Stimulated activated CD8-positive, alpha-beta memory T cell treated with anti-CD3 and anti-CD28 coated beads, Interleukin-12 subunit alpha, Interleukin-12 subunit beta, amount 100 ng/mL, for 24 hours (primary cell): ENCODE measurements around the gene LGR4.
"Not testable (repeated sequence)": the region's sequence is repeated elsewhere in the genome, so short reads cannot be mapped to it uniquely, and the experiment has no call there.

Source experiments
- DNase-seq: peaks from one replicate; pipeline ENCODE4 v3.0.0-alpha.2; 2020; ENCODE audit errors: extremely low read depth

Gene LGR4, protein sequence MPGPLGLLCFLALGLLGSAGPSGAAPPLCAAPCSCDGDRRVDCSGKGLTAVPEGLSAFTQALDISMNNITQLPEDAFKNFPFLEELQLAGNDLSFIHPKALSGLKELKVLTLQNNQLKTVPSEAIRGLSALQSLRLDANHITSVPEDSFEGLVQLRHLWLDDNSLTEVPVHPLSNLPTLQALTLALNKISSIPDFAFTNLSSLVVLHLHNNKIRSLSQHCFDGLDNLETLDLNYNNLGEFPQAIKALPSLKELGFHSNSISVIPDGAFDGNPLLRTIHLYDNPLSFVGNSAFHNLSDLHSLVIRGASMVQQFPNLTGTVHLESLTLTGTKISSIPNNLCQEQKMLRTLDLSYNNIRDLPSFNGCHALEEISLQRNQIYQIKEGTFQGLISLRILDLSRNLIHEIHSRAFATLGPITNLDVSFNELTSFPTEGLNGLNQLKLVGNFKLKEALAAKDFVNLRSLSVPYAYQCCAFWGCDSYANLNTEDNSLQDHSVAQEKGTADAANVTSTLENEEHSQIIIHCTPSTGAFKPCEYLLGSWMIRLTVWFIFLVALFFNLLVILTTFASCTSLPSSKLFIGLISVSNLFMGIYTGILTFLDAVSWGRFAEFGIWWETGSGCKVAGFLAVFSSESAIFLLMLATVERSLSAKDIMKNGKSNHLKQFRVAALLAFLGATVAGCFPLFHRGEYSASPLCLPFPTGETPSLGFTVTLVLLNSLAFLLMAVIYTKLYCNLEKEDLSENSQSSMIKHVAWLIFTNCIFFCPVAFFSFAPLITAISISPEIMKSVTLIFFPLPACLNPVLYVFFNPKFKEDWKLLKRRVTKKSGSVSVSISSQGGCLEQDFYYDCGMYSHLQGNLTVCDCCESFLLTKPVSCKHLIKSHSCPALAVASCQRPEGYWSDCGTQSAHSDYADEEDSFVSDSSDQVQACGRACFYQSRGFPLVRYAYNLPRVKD

DNA sequence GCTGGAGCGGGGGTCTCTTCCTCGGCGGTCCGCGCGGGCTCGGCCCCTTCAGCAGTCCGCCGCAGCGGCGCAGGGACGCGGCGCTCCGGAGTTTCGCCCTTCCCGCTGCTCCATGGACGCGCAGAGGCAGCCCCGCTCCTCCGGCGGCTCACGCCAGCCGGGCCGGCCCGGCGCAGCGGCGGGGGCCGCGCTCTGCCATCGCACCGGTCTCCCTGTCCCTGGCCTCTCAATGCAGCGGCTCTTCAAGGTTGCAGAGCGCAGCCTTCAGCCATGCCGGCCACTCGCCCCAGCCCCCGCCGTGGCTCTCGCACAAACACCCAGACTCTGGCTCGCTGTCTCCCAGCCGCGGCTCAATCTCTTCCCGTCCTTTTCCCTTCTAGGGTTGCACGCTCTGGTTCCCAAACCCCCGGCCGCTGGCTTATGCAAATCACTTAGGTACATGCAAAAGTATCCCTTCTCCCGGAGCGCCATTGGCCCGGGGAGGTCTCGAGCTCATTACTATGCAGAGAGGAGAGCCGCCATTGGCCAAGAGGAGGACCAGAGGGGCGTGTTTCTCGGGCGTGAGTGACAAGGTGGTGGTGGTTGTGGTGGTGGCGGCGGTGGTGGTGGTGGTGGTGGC, at the start of gene LGR4:
Gene LGR4 (minus strand): TSS at position 393 of the 619 bp plus-strand sequence. CDS start 488 bp downstream, outside the sequence.
- peak; percentile 17 for DNase-seq

DNA sequence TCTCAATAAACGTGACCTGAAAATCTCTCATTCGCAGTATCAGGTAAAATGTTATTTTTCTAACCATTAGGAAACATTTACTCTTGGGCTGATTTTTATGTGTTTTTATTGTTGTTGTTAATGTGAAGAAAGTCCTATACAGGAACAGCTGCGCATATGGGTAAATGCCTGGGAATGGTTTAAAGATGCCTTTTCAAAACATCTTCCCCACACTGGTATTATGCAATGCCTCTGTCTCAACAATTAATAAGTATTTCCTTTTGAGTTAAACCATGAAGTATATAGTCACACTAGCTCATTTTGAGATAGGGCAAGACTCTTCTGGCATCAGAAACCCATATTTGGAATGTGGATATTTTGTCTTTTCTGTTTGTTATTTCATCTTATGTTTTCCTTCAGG, 47.6 kb upstream of the LGR4 start:
- no peak for DNase-seq

- no peak for DNase-seq
Observed at GRCh38 chr11:27518518-27518917, 45.9 kb upstream of the LGR4 start.

GRCh38 chr11:27517490-27517889, 44.9 kb upstream of the LGR4 start:
- not testable (repeated sequence) for DNase-seq

GRCh38 chr11:27514558-27514957, 42.0 kb upstream of the LGR4 start:
- no peak for DNase-seq

DNA sequence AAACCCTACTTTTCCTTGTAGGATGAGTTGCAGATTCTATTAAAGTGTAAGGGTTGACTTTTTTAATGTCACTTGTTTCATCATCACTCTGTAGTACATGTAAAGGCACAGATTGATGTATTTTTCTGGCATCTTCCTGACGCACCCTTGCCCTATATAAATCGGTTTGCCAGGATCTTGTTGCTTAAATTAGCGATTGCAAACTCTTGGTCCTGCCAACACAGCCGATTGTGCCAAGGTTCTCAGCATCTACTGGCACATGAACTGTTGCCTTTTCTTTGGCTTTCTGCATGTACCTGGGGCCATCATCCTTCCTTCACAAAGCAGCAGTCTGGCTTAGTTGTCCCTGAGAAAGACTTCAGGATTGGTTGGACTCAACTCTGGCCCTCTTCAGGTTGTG, 41.5 kb upstream of the LGR4 start:
- no peak for DNase-seq

- no peak for DNase-seq
Observed at GRCh38 chr11:27513389-27513788, 40.8 kb upstream of the LGR4 start.

DNA sequence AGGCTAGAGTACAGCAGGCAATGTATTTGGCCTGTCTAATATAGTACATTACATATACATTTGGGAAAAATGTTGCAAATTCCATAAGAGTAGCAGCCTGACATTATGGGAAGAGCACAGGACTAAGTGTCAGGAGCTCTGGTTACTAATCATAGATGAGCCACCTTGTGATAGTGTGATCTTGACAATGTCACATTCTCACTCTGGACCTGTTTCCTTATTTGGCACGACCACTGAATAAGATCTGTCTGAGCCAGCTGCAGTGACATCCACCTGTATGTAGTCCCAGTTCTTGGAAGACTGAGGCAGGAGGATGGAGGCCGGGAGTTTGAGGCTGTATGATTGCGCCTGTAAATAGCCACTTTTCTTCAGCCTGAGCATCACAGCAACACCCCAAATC, 39.6 kb upstream of the LGR4 start:
- no peak for DNase-seq

DNA sequence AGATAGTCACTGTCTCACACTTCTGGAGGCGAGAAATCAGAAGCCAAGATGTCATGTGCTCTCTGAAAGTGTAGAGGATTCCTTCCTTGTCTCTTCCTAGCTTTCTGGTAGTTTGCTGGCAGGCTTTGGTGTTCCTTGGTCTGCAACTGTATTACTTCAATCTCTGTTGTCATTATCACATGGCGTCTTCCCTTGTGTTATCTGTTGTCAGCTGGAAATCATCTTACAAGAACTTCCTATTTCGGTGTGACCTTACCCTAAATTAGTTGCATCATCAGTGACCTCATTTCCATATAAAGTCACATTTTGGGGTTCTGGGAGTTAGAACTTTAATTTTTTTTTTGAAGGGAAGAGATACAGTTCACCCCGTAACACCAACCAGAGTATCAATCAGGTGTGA, 37.3 kb upstream of the LGR4 start:
- DNase-seq = no peak

- no peak for DNase-seq
Observed at GRCh38 chr11:27507557-27508322, 35.1 kb upstream of the LGR4 start.

- peak; percentile 91 for DNase-seq
Observed at GRCh38 chr11:27506200-27507182, 33.9 kb upstream of the LGR4 start, which contains the start of gene LIN7C. Gene LIN7C (minus strand): TSS chr11:27506769. CDS start chr11:27506752, 17 bp downstream.

- no peak for DNase-seq
Observed at GRCh38 chr11:27505781-27506180, 33.2 kb upstream of the LGR4 start.

DNA sequence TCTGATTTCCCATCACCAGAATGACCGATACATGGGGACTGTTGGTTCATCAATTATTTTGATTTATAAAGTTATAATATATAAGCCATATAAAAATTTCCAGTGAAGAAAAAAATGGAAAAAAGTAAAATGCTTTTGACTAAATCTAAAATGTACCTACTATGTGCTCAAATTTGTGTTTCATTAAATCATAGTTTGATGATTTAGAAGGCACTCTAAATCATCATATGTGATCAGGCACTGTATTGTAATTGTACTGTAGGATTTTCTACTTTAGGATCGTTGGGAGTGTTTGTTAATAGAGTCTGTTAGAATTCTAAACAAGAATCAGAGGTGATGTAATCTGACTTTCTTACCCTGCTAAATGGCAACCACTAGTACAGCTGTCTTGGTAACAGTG, 31.6 kb upstream of the LGR4 start:
- DNase-seq = no peak

DNA sequence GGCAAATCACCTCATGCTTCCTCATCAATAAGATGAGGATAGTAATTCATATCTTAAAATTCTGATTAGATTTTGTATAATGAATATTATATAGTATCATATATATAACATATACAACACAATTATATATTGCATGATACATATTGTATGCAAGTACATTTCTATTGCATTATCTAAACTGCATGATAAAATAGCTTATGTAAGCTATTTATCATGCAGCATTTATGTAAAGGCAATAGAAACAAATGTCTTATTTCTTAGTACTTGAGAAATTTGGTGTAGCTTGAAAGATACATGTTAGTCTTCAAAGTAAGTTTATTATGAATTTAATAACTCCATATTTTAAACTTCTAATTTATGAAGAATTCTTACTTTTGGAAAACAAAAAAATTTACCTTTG, 28.5 kb upstream of the LGR4 start:
- no peak for DNase-seq

- no peak for DNase-seq
Observed at GRCh38 chr11:27497911-27498310, 25.3 kb upstream of the LGR4 start.

- DNase-seq = no peak
Observed at GRCh38 chr11:27497284-27497866, 24.8 kb upstream of the LGR4 start.

DNA sequence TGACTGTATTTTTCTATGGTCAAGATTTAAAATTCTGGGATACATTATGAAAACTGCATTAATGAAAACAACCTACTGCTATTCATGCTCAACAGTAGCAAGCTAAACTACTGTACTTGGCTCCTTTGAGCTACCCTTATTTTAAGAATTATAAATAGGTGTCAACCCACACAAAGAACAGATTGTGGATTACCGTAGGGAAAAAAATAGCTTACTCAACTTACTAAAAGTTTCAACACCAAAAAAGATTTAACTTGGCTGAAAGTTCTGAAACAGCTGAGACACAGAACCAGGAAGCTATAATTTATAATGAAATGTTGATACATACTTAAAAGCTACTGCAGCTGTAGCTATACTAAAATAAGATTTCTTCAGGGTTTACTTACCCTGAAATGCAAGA, 23.9 kb upstream of the LGR4 start:
- no peak for DNase-seq

- no peak for DNase-seq
Observed at GRCh38 chr11:27495710-27496300, 23.2 kb upstream of the LGR4 start.

DNA sequence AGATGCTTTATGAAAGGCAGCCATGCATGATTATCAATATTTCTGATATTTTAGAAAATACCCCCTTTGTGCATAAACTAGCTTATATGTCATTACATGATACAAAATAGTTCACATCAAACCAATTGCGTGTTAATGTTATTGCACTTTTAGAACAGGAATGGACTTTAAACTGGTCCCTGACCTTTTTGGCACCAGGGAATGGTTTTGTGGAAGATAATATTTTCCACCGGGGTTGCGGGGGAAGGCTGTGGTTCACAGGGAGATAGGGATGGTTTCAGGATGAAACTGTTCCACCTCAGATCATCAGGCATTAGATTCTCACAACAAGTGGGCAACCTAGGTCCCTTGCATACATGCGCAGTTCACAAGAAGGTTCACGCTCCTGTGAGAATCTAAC, 16.5 kb upstream of the LGR4 start:
- DNase-seq = no peak
